Body of pancreas (tissue), 4 donors: ENCODE measurements around the gene ANKRD34A.

ENCODE experiments used
- CTCF ChIP-seq, 7 experiments: fragments of 450-650 bp in 4 of 7; fragments of 200-600 bp in 3 of 7; sonication (generic) in 3 of 7; IDR thresholded peaks; one replicate each; pipeline ENCODE4 v1.5.1; 2016 to 2019; ENCODE audit warnings: antibody characterized with exemption in 7 of 7
- POLR2A ChIP-seq, 3 donors: fragments of 450-650 bp; IDR thresholded peaks; one replicate each; pipeline ENCODE4 v1.6.1; 2016; ENCODE audit warnings: antibody characterized with exemption in 3 of 3, mild to moderate bottlenecking in 2 of 3

GRCh38 chr1:146010126-146010738, 45.9 kb upstream of the ANKRD34A start:
- TF ChIP-seq CTCF (IDR thresholded peaks at IDR 0.05) (no peak), POLR2A (IDR thresholded peaks at IDR 0.05) (no peak)
